IMR-90 (cell line): ENCODE results near the gene ETFDH. TPM values are rescaled to one million over a fixed set of nuclear protein-coding genes. Genes with fewer than 3 reads are reported as not detected.
A peak's percentile ranks its signal among the peaks of the same experiment; 100 is the strongest.
"Not testable (repeated sequence)": the region's sequence is repeated elsewhere in the genome, so short reads cannot be mapped to it uniquely, and the experiment has no call there.

Experiments
- ATAC-seq: fragments of 200-7000 bp; cut with Tn5 transposase; 2 replicates; pipeline ENCODE4 v1.9.1; 2020; ENCODE audit warnings: low read depth, mild to moderate bottlenecking, moderate library complexity
- BruUV-seq: library from RNA; stranded (reverse); fragments of 400-500 nt; replicated peaks from 2 replicates; lab custom pipeline; 2021; lab: Mats Ljungman, UMichigan
- CTCF ChIA-PET: fragments of 300-600 bp; formaldehyde crosslinking; extraction: SDS; loops from one replicate; lab custom pipeline; 2021; ENCODE audit warnings: antibody characterized with exemption; lab: Yijun Ruan, JAX
- POLR2A ChIA-PET: fragments of 300-600 bp; sonication (Branson Sonifier 250); formaldehyde crosslinking; loops from one replicate; lab custom pipeline; 2022; ENCODE audit warnings: antibody characterized with exemption; ENCODE audit not compliant: unreplicated experiment; lab: Charles Lee
- DNase-seq: peaks from one replicate; pipeline ENCODE4 v3.0.0; 2013
- H2AFZ ChIP-seq: replicated peaks from 2 replicates; pipeline ENCODE3; 2013; ENCODE audit warnings: low read length, mild to moderate bottlenecking; ENCODE audit not compliant: poor library complexity
- H2AK5ac ChIP-seq: 2 replicates; pipeline ENCODE4 v1.6.1; 2013; ENCODE audit warnings: low read depth, low read length, inconsistent platforms
- H2AK9ac ChIP-seq: replicated peaks from 2 replicates; pipeline ENCODE3; 2013; ENCODE audit warnings: mild to moderate bottlenecking, low read depth, low read length, moderate library complexity; ENCODE audit not compliant: poor library complexity
- H2BK120ac ChIP-seq: 2 replicates; pipeline ENCODE4 v1.6.1; 2013; ENCODE audit warnings: low read depth, low read length, inconsistent platforms
- H2BK15ac ChIP-seq: 3 replicates; pipeline ENCODE4 v1.6.1; 2013; ENCODE audit warnings: low read depth, low read length, inconsistent platforms
- H2BK20ac ChIP-seq: 2 replicates; pipeline ENCODE4 v1.6.1; 2013; ENCODE audit warnings: low read depth, mild to moderate bottlenecking, inconsistent platforms, low read length, moderate library complexity
- H2BK5ac ChIP-seq: 2 replicates; pipeline ENCODE4 v1.6.1; 2013; ENCODE audit warnings: mild to moderate bottlenecking, low read depth, low read length, inconsistent platforms; ENCODE audit not compliant: poor library complexity, severe bottlenecking
- H3K14ac ChIP-seq: replicated peaks from 2 replicates; pipeline ENCODE4 v1.6.1; 2013; ENCODE audit warnings: low read depth, low read length, inconsistent platforms
- H3K18ac ChIP-seq: 2 replicates; pipeline ENCODE4 v1.6.1; 2013; ENCODE audit warnings: low read depth, low read length, control low read depth
- H3K23ac ChIP-seq: 2 replicates; pipeline ENCODE4 v1.6.1; 2013; ENCODE audit warnings: low read depth, low read length, inconsistent platforms
- H3K27ac ChIP-seq: 2 replicates; pipeline ENCODE4 v1.5.1; 2013; ENCODE audit warnings: mild to moderate bottlenecking, control low read depth, low read length; ENCODE audit not compliant: insufficient read depth
- H3K27me3 ChIP-seq: 2 replicates; pipeline ENCODE4 v1.6.1; 2013; ENCODE audit warnings: low read length; ENCODE audit not compliant: control insufficient read depth, insufficient read depth
- H3K36me3 ChIP-seq: 2 replicates; pipeline ENCODE4 v1.6.1; 2013; ENCODE audit warnings: low read length, mixed read lengths; ENCODE audit not compliant: control insufficient read depth, insufficient read depth
- H3K4ac ChIP-seq: 2 replicates; pipeline ENCODE4 v1.6.1; 2013; ENCODE audit warnings: low read depth, low read length, inconsistent platforms
- H3K4me1 ChIP-seq: 2 replicates; pipeline ENCODE4 v1.6.1; 2013; ENCODE audit warnings: low read length, mixed read lengths; ENCODE audit not compliant: control insufficient read depth, insufficient read depth
- H3K4me2 ChIP-seq: 2 replicates; pipeline ENCODE4 v1.6.1; 2013; ENCODE audit warnings: low read depth, mild to moderate bottlenecking, control low read depth, low read length, moderate library complexity
- H3K4me3 ChIP-seq: 2 replicates; pipeline ENCODE4 v1.5.1; 2013; ENCODE audit warnings: low read depth, mild to moderate bottlenecking, control low read depth, low read length, moderate library complexity; ENCODE audit not compliant: insufficient read depth
- H3K56ac ChIP-seq: 2 replicates; pipeline ENCODE4 v1.6.1; 2013; ENCODE audit warnings: low read length, inconsistent platforms; ENCODE audit not compliant: insufficient read depth; ENCODE audit errors: extremely low read depth
- H3K79me1 ChIP-seq, 2 experiments: 2 replicates each; pipeline ENCODE4 v1.6.1; 2013; ENCODE audit warnings: low read length in 2 of 2, inconsistent platforms in 1 of 2, low read depth in 1 of 2
- H3K9ac ChIP-seq: 2 replicates; pipeline ENCODE4 v1.6.1; 2013; ENCODE audit warnings: low read depth, low read length, control low read depth
- H3K9me1 ChIP-seq: 2 replicates; pipeline ENCODE4 v1.6.1; 2013; ENCODE audit warnings: low read length, inconsistent platforms; ENCODE audit not compliant: insufficient read depth
- H3K9me3 ChIP-seq: 2 replicates; pipeline ENCODE4 v1.6.1; 2013; ENCODE audit warnings: low read length; ENCODE audit not compliant: control insufficient read depth, insufficient read depth
- H4K20me1 ChIP-seq: 2 replicates; pipeline ENCODE4 v1.6.1; 2013; ENCODE audit warnings: low read length, inconsistent platforms; ENCODE audit not compliant: insufficient read depth
- H4K5ac ChIP-seq: 2 replicates; pipeline ENCODE4 v1.6.1; 2013; ENCODE audit warnings: mild to moderate bottlenecking, low read depth, low read length, control low read depth
- H4K8ac ChIP-seq, 2 experiments: 2 replicates each; pipeline ENCODE4 v1.6.1; 2013; ENCODE audit warnings: low read depth in 2 of 2, low read length in 2 of 2, control low read depth in 1 of 2, inconsistent platforms in 1 of 2
- H4K91ac ChIP-seq: 2 replicates; pipeline ENCODE4 v1.6.1; 2013; ENCODE audit warnings: low read depth, low read length, inconsistent platforms; ENCODE audit not compliant: insufficient read depth
- WGBS, 2 experiments: methylation state at CpG; one replicate each; pipeline versions ENCODE4 v1.1.5 to v1.1.7; 2013; ENCODE audit warnings: missing lambda C conversion rate in 2 of 2; ENCODE audit not compliant: insufficient read length in 1 of 2; ENCODE audit errors: extremely low coverage in 2 of 2; 5-methylcytosine and 5-hydroxymethylcytosine counted together
- dilution Hi-C: fragments of 300-500 bp; cut with HindIII; formaldehyde crosslinking; loops from one replicate; pipeline ENCODE4 v1.14.3; 2018; ENCODE audit warnings: low sequenced_read_pairs; ENCODE audit not compliant: unreplicated experiment
- in situ Hi-C: fragments of 300-500 bp; cut with MboI; formaldehyde crosslinking; loops from 3 replicates; pipeline ENCODE4 v1.14.3; 2019; ENCODE audit warnings: low sequenced_read_pairs, inconsistent platforms, mixed read lengths
- intact Hi-C: fragments of 100-400 bp; cut with micrococcal nuclease; formaldehyde crosslinking; loops from 2 replicates; pipeline ENCODE4 v1.10.0; 2022
- polyA plus RNA-seq, 3 experiments: library from polyadenylated mRNA; depleted of rRNA; stranded (reverse); fragments of >200 nt; gene quantifications; 2 replicates each; pipeline ENCODE4 v1.2.3, GENCODE V29; 2012; ENCODE audit warnings: low replicate concordance in 1 of 3
- total RNA-seq: library from RNA; depleted of rRNA; stranded (reverse); fragments of >200 nt; gene quantifications from 2 replicates; pipeline ENCODE4 v1.2.3, GENCODE V29; 2012

ETFDH gene
- total and polyA plus RNA-seq, 2 of the 4 experiments (the other 2 are of a cell fraction), result 14.0 to 19.1 TPM

DNA sequence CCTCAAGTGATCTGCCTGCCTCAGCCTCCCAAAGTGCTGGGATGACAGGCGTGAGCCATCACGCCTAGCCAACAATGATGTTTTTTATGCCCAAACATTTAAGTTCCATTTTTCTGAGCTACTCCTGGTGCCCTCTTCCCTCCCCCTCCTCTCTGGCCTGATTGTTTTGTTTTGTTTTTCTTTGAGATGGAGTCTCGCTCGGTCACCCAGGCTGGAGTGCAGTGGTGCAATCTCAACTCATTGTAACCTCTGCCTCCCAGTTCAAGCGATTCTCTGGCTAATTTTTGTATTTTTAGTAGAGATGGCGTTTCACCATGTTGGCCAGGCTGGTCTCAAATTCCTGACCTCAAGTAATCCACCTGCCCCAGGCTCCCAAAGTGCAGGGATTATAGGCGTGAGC, 83.7 kb downstream of the ETFDH start:
- Histone ChIP-seq H2AK5ac (0 out of 2 replicates have a peak overlapping the region, but pooled peaks have one; percentile 23), H3K4ac (peak overlapping the region; percentile 40), H2BK120ac (peak overlapping the region; percentile 26; the same call in 1 of the 2 replicates), H3K14ac (0 out of 2 replicates have a peak overlapping the region, but pooled peaks have one; percentile 37), H2BK20ac (peak overlapping the region; percentile 10; the same call in 1 of the 2 replicates)
- H2BK5ac ChIP-seq, H2BK15ac ChIP-seq, CTCF ChIA-PET, H3K4me3 ChIP-seq, H3K18ac ChIP-seq, DNase-seq, H3K56ac ChIP-seq, dilution Hi-C loops, POLR2A ChIA-PET, H4K5ac ChIP-seq, H4K91ac ChIP-seq, in situ Hi-C loops, H3K79me1 ChIP-seq, H3K36me3 ChIP-seq, H3K27ac ChIP-seq, H3K9me3 ChIP-seq, BruUV-seq, H3K4me2 ChIP-seq, H2AK9ac ChIP-seq, H3K4me1 ChIP-seq, intact Hi-C loops, H3K9me1 ChIP-seq, ATAC-seq, H4K20me1 ChIP-seq, H2AFZ ChIP-seq, H3K9ac ChIP-seq, H3K23ac ChIP-seq, H3K27me3 ChIP-seq, H4K8ac ChIP-seq: not testable (repeated sequence)
- WGBS, 2 experiments, result no CpG with 5 or more reads among the region's 7 CpGs
